ENCODE measurements around the gene ATP10A. TPM values are rescaled to one million over a fixed set of nuclear protein-coding genes. Genes with fewer than 3 reads are reported as not detected.

ATP10A gene
- total and polyA plus RNA-seq, 2 donors from 2014 or later, result 4.0 to 6.8 TPM

DNA sequence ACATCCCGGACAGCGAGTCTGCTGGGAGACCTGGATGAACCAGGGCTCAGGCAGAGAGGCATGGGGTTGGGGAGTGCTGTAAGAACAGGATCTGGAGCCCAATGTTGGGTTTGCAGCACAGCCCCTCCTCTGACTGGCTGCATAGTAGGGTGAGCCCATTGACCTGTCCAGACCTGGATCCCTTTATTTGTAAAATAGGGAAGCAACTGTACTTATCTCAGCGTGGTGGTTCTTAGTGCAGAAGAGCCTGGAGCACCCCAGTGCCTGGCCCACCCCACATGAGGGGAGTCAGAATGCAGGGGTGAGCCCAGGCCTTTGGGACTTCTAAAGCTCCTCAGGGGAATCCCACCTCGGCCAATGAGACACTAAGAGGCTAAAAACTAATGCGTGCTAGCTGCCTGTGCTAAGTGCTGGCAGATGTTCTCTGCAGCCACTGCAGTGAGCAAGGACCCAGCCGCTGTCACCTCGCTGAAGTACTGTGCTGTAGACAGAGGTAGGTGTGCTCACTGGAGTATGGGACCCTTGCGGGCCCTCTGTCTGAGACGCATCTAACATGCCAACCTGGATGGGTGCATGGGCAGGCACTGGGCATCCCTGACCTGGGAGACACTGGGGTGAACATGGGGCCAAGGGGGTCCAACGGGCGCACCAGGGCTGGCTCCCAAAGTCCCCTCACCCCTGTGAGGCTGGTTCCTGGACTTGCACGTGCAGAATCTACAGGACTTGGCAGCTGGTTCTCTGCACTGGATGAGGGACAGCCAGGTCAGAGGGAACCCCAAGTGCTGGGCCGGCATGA, 95.6 kb downstream of the ATP10A start:
- FAIRE-seq (no peak), DNase-seq (no peak)
- H3K9ac ChIP-seq (ENCODE audit: low read length in 3 of 3), result no peak overlapping the region
- H3K4me1 ChIP-seq (ENCODE audit: control insufficient read depth in 2 of 3, insufficient read depth in 2 of 3, low read depth in 1 of 3, low read length in 3 of 3), result no peaks in the 10 kb centered on the region
- no peak for TF ChIP-seq CTCF (IDR thresholded peaks at IDR 0.05; ENCODE audit: borderline replicate concordance, extremely low read depth, insufficient read depth)
- H3K36me3 ChIP-seq (ENCODE audit: control insufficient read depth in 2 of 3, insufficient read depth in 3 of 3, low read length in 3 of 3), result no peaks in the 10 kb centered on the region
- no peak overlapping the region for H3K4me3 ChIP-seq (ENCODE audit: low read length in 3 of 3)
- no peaks in the 10 kb centered on the region for H3K9me3 ChIP-seq (ENCODE audit: control insufficient read depth in 2 of 3, insufficient read depth in 1 of 3, low read length in 3 of 3)
- no peak overlapping the region for H3K27ac ChIP-seq (ENCODE audit: low read depth in 2 of 2, low read length in 2 of 2)
- H3K27me3 ChIP-seq (ENCODE audit: control insufficient read depth, insufficient read depth, low read length), result no peaks in the 10 kb centered on the region
- intact Hi-C loops (cut with DNase I), result no loop called here

- FAIRE-seq (no peak), DNase-seq (peak in 2 of 5 donors; percentile 17 to 24)
- Histone ChIP-seq H3K4me3 (ENCODE audit: low read length in 3 of 3) (no peak overlapping the region), H3K27me3 (ENCODE audit: control insufficient read depth, insufficient read depth, low read length) (no peaks in the 10 kb centered on the region), H3K27ac (ENCODE audit: low read depth in 2 of 2, low read length in 2 of 2) (no peak overlapping the region), H3K36me3 (ENCODE audit: control insufficient read depth in 2 of 3, insufficient read depth in 3 of 3, low read length in 3 of 3) (no peaks in the 10 kb centered on the region), H3K4me1 (ENCODE audit: control insufficient read depth in 2 of 3, insufficient read depth in 2 of 3, low read depth in 1 of 3, low read length in 3 of 3) (no peaks in the 10 kb centered on the region), H3K9ac (ENCODE audit: low read length in 3 of 3) (no peak overlapping the region), H3K9me3 (ENCODE audit: control insufficient read depth in 2 of 3, insufficient read depth in 1 of 3, low read length in 3 of 3) (no peaks in the 10 kb centered on the region)
- intact Hi-C loops (cut with DNase I), result no loop called here
- TF ChIP-seq CTCF (IDR thresholded peaks at IDR 0.05; ENCODE audit: borderline replicate concordance, extremely low read depth, insufficient read depth), result no peak
These were observed 96.7 kb downstream of the ATP10A start for GRCh38 chr15:25766417-25766816.

- no peak for TF ChIP-seq CTCF (IDR thresholded peaks at IDR 0.05; ENCODE audit: borderline replicate concordance, extremely low read depth, insufficient read depth)
- Histone ChIP-seq H3K4me1 (ENCODE audit: control insufficient read depth in 2 of 3, insufficient read depth in 2 of 3, low read depth in 1 of 3, low read length in 3 of 3) (no peaks in the 10 kb centered on the region), H3K27ac (ENCODE audit: low read depth in 2 of 2, low read length in 2 of 2) (no peak overlapping the region), H3K9me3 (ENCODE audit: control insufficient read depth in 2 of 3, insufficient read depth in 1 of 3, low read length in 3 of 3) (no peaks in the 10 kb centered on the region), H3K9ac (ENCODE audit: low read length in 3 of 3) (no peak overlapping the region), H3K27me3 (ENCODE audit: control insufficient read depth, insufficient read depth, low read length) (no peaks in the 10 kb centered on the region), H3K4me3 (ENCODE audit: low read length in 3 of 3) (no peak overlapping the region), H3K36me3 (ENCODE audit: control insufficient read depth in 2 of 3, insufficient read depth in 3 of 3, low read length in 3 of 3) (no peaks in the 10 kb centered on the region)
- intact Hi-C loops (cut with DNase I), result no loop called here
- DNase-seq (no peak), FAIRE-seq (no peak)
These were observed 98.0 kb downstream of the ATP10A start for GRCh38 chr15:25764980-25765735.
